ENCODE results near the gene UBE2D1.

- TF ChIP-seq CTCF (IDR thresholded peaks at IDR 0.05) (no peak), ESRRA (CRISPR knock-in tag; IDR thresholded peaks at IDR 0.05; ENCODE audit: borderline replicate concordance) (no peak), SP1 (CRISPR knock-in tag; conservative IDR thresholded peaks at IDR 0.05) (no peak), PRDM15 (CRISPR knock-in tag; IDR thresholded peaks at IDR 0.05) (no peak), ATF3 (CRISPR knock-in tag; conservative IDR thresholded peaks at IDR 0.05) (no peak), ZSCAN18 (CRISPR knock-in tag; IDR thresholded peaks at IDR 0.05) (no peak), ZNF121 (CRISPR knock-in tag; IDR thresholded peaks at IDR 0.05) (no peak), FOXP1 (CRISPR knock-in tag; IDR thresholded peaks at IDR 0.05; ENCODE audit: borderline replicate concordance) (no peak), JUN (CRISPR knock-in tag; IDR thresholded peaks at IDR 0.05) (no peak), ATF1 (CRISPR knock-in tag; IDR thresholded peaks at IDR 0.05) (no peak), TP53 (CRISPR knock-in tag; IDR thresholded peaks at IDR 0.05) (no peak), NFYB (CRISPR knock-in tag; conservative IDR thresholded peaks at IDR 0.05; ENCODE audit: low read depth) (no peak), PRRX2 (CRISPR knock-in tag; IDR thresholded peaks at IDR 0.05) (no peak)
Observed at GRCh38 chr10:58414270-58415041, 79.7 kb downstream of the UBE2D1 start.
